ENCODE data around the gene SCARB1. TPM values are rescaled to one million over a fixed set of nuclear protein-coding genes. Genes with fewer than 3 reads are reported as not detected.

SCARB1 gene
- total RNA-seq, 1 donor from 2014 or later = 4.3 TPM

GRCh38 chr12:124796303-124796960 is 67.2 kb downstream of the SCARB1 start:
- Mint-ChIP-seq H3K4me1 (peaks cover 42% of the 10 kb centered on the region), H3K27ac (peak overlapping the region; percentile 21), H3K4me3 (no peak overlapping the region), H3K36me3 (peaks cover 10% of the 10 kb centered on the region), H3K27me3 (ENCODE audit: insufficient read depth, low read depth) (peaks cover 9% of the 10 kb centered on the region), H3K9me3 (no peaks in the 10 kb centered on the region)
- no peak for TF ChIP-seq EZH2 (IDR thresholded peaks at IDR 0.05)
- no peak for TF ChIP-seq CTCF (IDR thresholded peaks at IDR 0.05)
- no peak for TF ChIP-seq EZH2phosphoT487 (IDR thresholded peaks at IDR 0.05)
- H4K20me1 ChIP-seq (ENCODE audit: low read depth) = no peaks in the 10 kb centered on the region
- H3F3A ChIP-seq (ENCODE audit: low read depth) = peaks cover 13% of the 10 kb centered on the region
- no peak overlapping the region for H3K4me2 ChIP-seq
- H3K27ac ChIP-seq = no peak overlapping the region
- DNase-seq (ENCODE audit: low spot score) = no peak
- no peaks in the 10 kb centered on the region for H3K9me3 ChIP-seq (ENCODE audit: low read depth)
- H3K4me3 ChIP-seq = no peak overlapping the region
- no peaks in the 10 kb centered on the region for H3K27me3 ChIP-seq
- no peak overlapping the region for H2AFZ ChIP-seq (replicated peaks)
- peaks cover 16% of the 10 kb centered on the region for H3K4me1 ChIP-seq
- no peak overlapping the region for H3K9ac ChIP-seq
- no peaks in the 10 kb centered on the region for H3K79me2 ChIP-seq (ENCODE audit: low read depth)
- H3K36me3 ChIP-seq = no peaks in the 10 kb centered on the region

GRCh38 chr12:124795081-124795948 is 68.3 kb downstream of the SCARB1 start:
- H3K79me2 ChIP-seq (ENCODE audit: low read depth) = no peaks in the 10 kb centered on the region
- no peak overlapping the region for H3K4me3 ChIP-seq
- TF ChIP-seq CTCF (IDR thresholded peaks at IDR 0.05) (no peak), EZH2phosphoT487 (IDR thresholded peaks at IDR 0.05) (no peak), EZH2 (IDR thresholded peaks at IDR 0.05) (no peak)
- Mint-ChIP-seq H3K27ac (no peak overlapping the region), H3K4me3 (no peak overlapping the region), H3K4me1 (peaks cover 42% of the 10 kb centered on the region), H3K9me3 (no peaks in the 10 kb centered on the region), H3K36me3 (peaks cover 11% of the 10 kb centered on the region), H3K27me3 (ENCODE audit: insufficient read depth, low read depth) (peaks cover 12% of the 10 kb centered on the region)
- H3K36me3 ChIP-seq = no peaks in the 10 kb centered on the region
- H3K9ac ChIP-seq = no peak overlapping the region
- H3K27me3 ChIP-seq = no peaks in the 10 kb centered on the region
- H3K9me3 ChIP-seq (ENCODE audit: low read depth) = no peaks in the 10 kb centered on the region
- H3K4me2 ChIP-seq = no peak overlapping the region
- H3K27ac ChIP-seq = no peak overlapping the region
- peaks cover 13% of the 10 kb centered on the region for H3F3A ChIP-seq (ENCODE audit: low read depth)
- H2AFZ ChIP-seq (replicated peaks) = no peak overlapping the region
- no peak for DNase-seq (ENCODE audit: low spot score)
- peaks cover 16% of the 10 kb centered on the region for H3K4me1 ChIP-seq
- H4K20me1 ChIP-seq (ENCODE audit: low read depth) = no peaks in the 10 kb centered on the region

GRCh38 chr12:124792961-124793441 is 70.7 kb downstream of the SCARB1 start:
- H3K27ac ChIP-seq = no peak overlapping the region
- no peaks in the 10 kb centered on the region for H4K20me1 ChIP-seq (ENCODE audit: low read depth)
- H3K4me2 ChIP-seq = no peak overlapping the region
- no peak overlapping the region for H2AFZ ChIP-seq (replicated peaks)
- TF ChIP-seq EZH2 (IDR thresholded peaks at IDR 0.05) (no peak), CTCF (IDR thresholded peaks at IDR 0.05) (no peak), EZH2phosphoT487 (IDR thresholded peaks at IDR 0.05) (no peak)
- H3K27me3 ChIP-seq = no peaks in the 10 kb centered on the region
- H3K9me3 ChIP-seq (ENCODE audit: low read depth) = no peaks in the 10 kb centered on the region
- no peak overlapping the region for H3K9ac ChIP-seq
- Mint-ChIP-seq H3K27ac (peak overlapping the region; percentile 51), H3K36me3 (peaks cover 13% of the 10 kb centered on the region), H3K9me3 (no peaks in the 10 kb centered on the region), H3K4me3 (no peak overlapping the region), H3K4me1 (peaks cover 35% of the 10 kb centered on the region), H3K27me3 (ENCODE audit: insufficient read depth, low read depth) (peaks cover 14% of the 10 kb centered on the region)
- no peaks in the 10 kb centered on the region for H3K79me2 ChIP-seq (ENCODE audit: low read depth)
- H3K4me3 ChIP-seq = no peak overlapping the region
- DNase-seq (ENCODE audit: low spot score) = no peak
- H3F3A ChIP-seq (ENCODE audit: low read depth) = peaks cover 13% of the 10 kb centered on the region
- no peaks in the 10 kb centered on the region for H3K36me3 ChIP-seq
- peaks cover 15% of the 10 kb centered on the region for H3K4me1 ChIP-seq

All from neural progenitor cell (in vitro differentiated cells).